OCI-LY1 (cell line): ENCODE results near the gene RBM47.

Experiments
- CTCF ChIP-seq: fragments of 200-600 bp; sonication (generic), shearing (Covaris generic); IDR thresholded peaks from 2 replicates; pipeline ENCODE4 v1.5.1; 2017; ENCODE audit warnings: mild to moderate bottlenecking, antibody characterized with exemption, low read length, moderate library complexity, mixed read lengths
- EZH2 ChIP-seq: fragments of 200-600 bp; sonication (generic), shearing (Covaris generic); IDR thresholded peaks from 2 replicates; pipeline ENCODE4 v1.8.0; 2017; ENCODE audit warnings: borderline replicate concordance, mixed run types, mild to moderate bottlenecking, antibody characterized with exemption, low read length, moderate library complexity, mixed read lengths

- TF ChIP-seq CTCF (no peak), EZH2 (no peak)
Observed at GRCh38 chr4:40401631-40402030, 228.0 kb downstream of the RBM47 start.
